ENCODE results near the gene SULT1A1. TPM values are rescaled to one million over a fixed set of nuclear protein-coding genes. Genes with fewer than 3 reads are reported as not detected.

Gene SULT1A1
- total RNA-seq, 1 experiment from 2014 or later, result 1.5 TPM

GRCh38 chr16:28573738-28574718 is 35.8 kb downstream of the SULT1A1 start:
- no peak for TF ChIP-seq REST (IDR thresholded peaks at IDR 0.05; ENCODE audit: insufficient read depth in 1 of 2, low read depth in 2 of 2, low read length in 1 of 2)
- no peak for TF ChIP-seq SIN3A (IDR thresholded peaks at IDR 0.05; ENCODE audit: borderline replicate concordance, insufficient read depth, low read depth, low read length)
- Histone ChIP-seq H3K9me3 (ENCODE audit: control insufficient read depth, insufficient read depth, low read depth, low read length) (no peaks in the 10 kb centered on the region), H3K4me3 (ENCODE audit: low read depth in 2 of 2, low read length in 2 of 2) (no peak overlapping the region), H3K4me1 (ENCODE audit: control insufficient read depth, insufficient read depth, low read length) (no peaks in the 10 kb centered on the region), H3K27ac (ENCODE audit: low read length) (no peak overlapping the region), H3K36me3 (ENCODE audit: control insufficient read depth, insufficient read depth, low read length) (no peaks in the 10 kb centered on the region), H3K27me3 (ENCODE audit: control insufficient read depth, insufficient read depth, low read length) (no peaks in the 10 kb centered on the region)
- ChIA-PET CTCF (no interaction called here), POLR2A (no interaction called here)
- no peak for ATAC-seq
- DNase-seq (ENCODE audit: low read depth, low spot score), result no peak
- no TSS peak for BruUV-seq (replicated peaks)
- intact Hi-C loops (cut with micrococcal nuclease; ENCODE audit: unreplicated experiment), result no loop called here
- in situ Hi-C loops (cut with HindIII; ENCODE audit: low pct_unique_long_range_greater_than_20kb, low sequenced_read_pairs), result no loop called here

GRCh38 chr16:28572696-28573510 is 36.9 kb downstream of the SULT1A1 start:
- intact Hi-C loops (cut with micrococcal nuclease; ENCODE audit: unreplicated experiment) (no loop called here), in situ Hi-C loops (cut with HindIII; ENCODE audit: low pct_unique_long_range_greater_than_20kb, low sequenced_read_pairs) (no loop called here)
- Histone ChIP-seq H3K27ac (ENCODE audit: low read length) (no peak overlapping the region), H3K36me3 (ENCODE audit: control insufficient read depth, insufficient read depth, low read length) (no peaks in the 10 kb centered on the region), H3K4me1 (ENCODE audit: control insufficient read depth, insufficient read depth, low read length) (no peaks in the 10 kb centered on the region), H3K27me3 (ENCODE audit: control insufficient read depth, insufficient read depth, low read length) (no peaks in the 10 kb centered on the region), H3K4me3 (ENCODE audit: low read depth in 2 of 2, low read length in 2 of 2) (no peak overlapping the region), H3K9me3 (ENCODE audit: control insufficient read depth, insufficient read depth, low read depth, low read length) (no peaks in the 10 kb centered on the region)
- TF ChIP-seq CTCF (IDR thresholded peaks at IDR 0.05) (no peak), TCF7L2 (IDR thresholded peaks at IDR 0.05; ENCODE audit: low read depth, low read length) (no peak), REST (IDR thresholded peaks at IDR 0.05; ENCODE audit: insufficient read depth in 1 of 2, low read depth in 2 of 2, low read length in 1 of 2) (no peak), POLR2AphosphoS5 (IDR thresholded peaks at IDR 0.05; ENCODE audit: low read depth, low read length) (no peak), SIN3A (IDR thresholded peaks at IDR 0.05; ENCODE audit: borderline replicate concordance, insufficient read depth, low read depth, low read length) (no peak)
- BruUV-seq (replicated peaks), result no TSS peak
- ATAC-seq (peak; percentile 30; the same call in 1 of the 2 replicates), DNase-seq (ENCODE audit: low read depth, low spot score) (no peak)
- ChIA-PET CTCF (no interaction called here), POLR2A (interaction anchor here (0.5 kb wide), 1 partner anchor 34 kb away, joined by 3 read pairs; no protein-coding TSS in a partner anchor)

Measured in Panc1 (cell line).